Spleen (tissue), 7 donors: ENCODE results near the gene PPM1L.

ENCODE experiments used
- POLR2A ChIP-seq, 3 donors: fragments of 450-650 bp; IDR thresholded peaks; one replicate each; pipeline ENCODE4 v1.5.1; 2017; ENCODE audit warnings: antibody characterized with exemption in 3 of 3, mild to moderate bottlenecking in 1 of 3
- TF ChIP-seq, protein P1 (sequence below), 11 experiments: fragments of 200-600 bp in 7 of 11; fragments of 450-650 bp in 4 of 11; sonication (generic) in 4 of 11; IDR thresholded peaks in 8 of 11; conservative IDR thresholded peaks in 3 of 11; 1 replicate in 7 of 11; 2 replicates in 4 of 11; pipeline versions ENCODE4 v1.4.0 to v1.8.0; 2016 to 2021; ENCODE audit warnings: antibody characterized with exemption in 11 of 11, inconsistent platforms in 4 of 11, mild to moderate bottlenecking in 1 of 11
- donor health status: DM: no; HTN: no; CAD: no; lungs with moderate emphysema.
- donor health status: DM: no; HTN: no; CAD: no.
- donor health status: DM: no; HTN: no; CAD: no.

DNA sequence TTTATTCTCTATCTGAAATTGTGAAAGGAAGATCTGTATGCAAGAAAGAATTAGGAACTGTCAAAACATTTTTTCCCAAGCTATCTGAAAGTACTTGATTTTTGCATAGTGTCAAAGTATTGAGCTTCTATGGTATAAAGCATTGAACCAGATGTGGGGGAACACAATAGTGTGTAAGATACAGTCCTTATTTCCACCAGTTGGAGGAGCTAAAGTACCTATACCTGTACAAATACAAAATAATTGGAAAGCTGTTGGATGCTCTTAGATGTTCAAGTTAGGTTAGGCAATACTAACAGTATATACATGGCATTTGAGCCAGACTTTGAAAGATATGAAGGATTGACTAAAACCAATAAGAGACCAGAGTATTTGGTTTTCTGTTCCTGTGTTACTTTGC, 200.8 kb downstream of the PPM1L start:
- TF ChIP-seq, protein P1, sequence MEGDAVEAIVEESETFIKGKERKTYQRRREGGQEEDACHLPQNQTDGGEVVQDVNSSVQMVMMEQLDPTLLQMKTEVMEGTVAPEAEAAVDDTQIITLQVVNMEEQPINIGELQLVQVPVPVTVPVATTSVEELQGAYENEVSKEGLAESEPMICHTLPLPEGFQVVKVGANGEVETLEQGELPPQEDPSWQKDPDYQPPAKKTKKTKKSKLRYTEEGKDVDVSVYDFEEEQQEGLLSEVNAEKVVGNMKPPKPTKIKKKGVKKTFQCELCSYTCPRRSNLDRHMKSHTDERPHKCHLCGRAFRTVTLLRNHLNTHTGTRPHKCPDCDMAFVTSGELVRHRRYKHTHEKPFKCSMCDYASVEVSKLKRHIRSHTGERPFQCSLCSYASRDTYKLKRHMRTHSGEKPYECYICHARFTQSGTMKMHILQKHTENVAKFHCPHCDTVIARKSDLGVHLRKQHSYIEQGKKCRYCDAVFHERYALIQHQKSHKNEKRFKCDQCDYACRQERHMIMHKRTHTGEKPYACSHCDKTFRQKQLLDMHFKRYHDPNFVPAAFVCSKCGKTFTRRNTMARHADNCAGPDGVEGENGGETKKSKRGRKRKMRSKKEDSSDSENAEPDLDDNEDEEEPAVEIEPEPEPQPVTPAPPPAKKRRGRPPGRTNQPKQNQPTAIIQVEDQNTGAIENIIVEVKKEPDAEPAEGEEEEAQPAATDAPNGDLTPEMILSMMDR (IDR thresholded peaks at IDR 0.05 in 8 of 11, conservative IDR thresholded peaks at IDR 0.05 in 3 of 11): peak in 5 of 11 experiments; percentile 10 to 45 (median 33)
- no peak for TF ChIP-seq POLR2A (IDR thresholded peaks at IDR 0.05)
